Coronary artery (tissue), 2 donors: Measurements from ENCODE around the gene VWA5B1.

Experiments used
- DNase-seq: peaks from one replicate; pipeline ENCODE4 v3.0.0-alpha.2; 2017; ENCODE audit warnings: low spot score
- H3K27ac ChIP-seq, 2 donors: fragments of 200-600 bp; sonication (generic); one replicate each; pipeline ENCODE4 v1.5.1; 2016 to 2019
- H3K4me3 ChIP-seq: fragments of 200-600 bp; sonication (generic); 2 replicates; pipeline ENCODE4 v1.5.1; 2016; ENCODE audit warnings: mild to moderate bottlenecking, moderate library complexity
- TF ChIP-seq, protein P1 (sequence below): fragments of 200-600 bp; sonication (generic); IDR thresholded peaks from one replicate; pipeline ENCODE4 v1.5.1; 2019; ENCODE audit warnings: antibody characterized with exemption

VWA5B1 gene

DNA sequence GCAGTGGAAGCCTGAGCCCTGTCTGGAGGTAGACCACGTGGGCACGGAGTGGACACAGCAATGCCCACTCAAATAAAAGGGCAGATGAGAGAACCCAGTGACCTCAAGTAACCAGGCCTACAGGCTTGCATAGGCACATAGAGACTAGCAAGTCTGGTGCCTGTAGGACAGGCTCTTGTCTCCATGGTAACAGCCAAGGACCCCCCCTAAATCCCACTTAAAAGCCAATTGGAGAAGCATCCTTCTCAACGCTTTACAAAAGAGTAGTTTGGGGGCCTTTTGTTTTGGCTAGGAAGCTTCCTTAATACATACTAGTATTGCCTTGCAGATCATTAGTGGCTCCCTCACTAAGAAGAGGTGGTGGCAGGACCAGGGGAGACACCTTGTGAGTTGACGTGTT lies 63.9 kb downstream of the VWA5B1 start:
- TF ChIP-seq, protein P1, sequence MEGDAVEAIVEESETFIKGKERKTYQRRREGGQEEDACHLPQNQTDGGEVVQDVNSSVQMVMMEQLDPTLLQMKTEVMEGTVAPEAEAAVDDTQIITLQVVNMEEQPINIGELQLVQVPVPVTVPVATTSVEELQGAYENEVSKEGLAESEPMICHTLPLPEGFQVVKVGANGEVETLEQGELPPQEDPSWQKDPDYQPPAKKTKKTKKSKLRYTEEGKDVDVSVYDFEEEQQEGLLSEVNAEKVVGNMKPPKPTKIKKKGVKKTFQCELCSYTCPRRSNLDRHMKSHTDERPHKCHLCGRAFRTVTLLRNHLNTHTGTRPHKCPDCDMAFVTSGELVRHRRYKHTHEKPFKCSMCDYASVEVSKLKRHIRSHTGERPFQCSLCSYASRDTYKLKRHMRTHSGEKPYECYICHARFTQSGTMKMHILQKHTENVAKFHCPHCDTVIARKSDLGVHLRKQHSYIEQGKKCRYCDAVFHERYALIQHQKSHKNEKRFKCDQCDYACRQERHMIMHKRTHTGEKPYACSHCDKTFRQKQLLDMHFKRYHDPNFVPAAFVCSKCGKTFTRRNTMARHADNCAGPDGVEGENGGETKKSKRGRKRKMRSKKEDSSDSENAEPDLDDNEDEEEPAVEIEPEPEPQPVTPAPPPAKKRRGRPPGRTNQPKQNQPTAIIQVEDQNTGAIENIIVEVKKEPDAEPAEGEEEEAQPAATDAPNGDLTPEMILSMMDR, result no peak
- DNase-seq, result no peak
- Histone ChIP-seq H3K4me3 (no peak overlapping the region), H3K27ac (no peak overlapping the region)

DNA sequence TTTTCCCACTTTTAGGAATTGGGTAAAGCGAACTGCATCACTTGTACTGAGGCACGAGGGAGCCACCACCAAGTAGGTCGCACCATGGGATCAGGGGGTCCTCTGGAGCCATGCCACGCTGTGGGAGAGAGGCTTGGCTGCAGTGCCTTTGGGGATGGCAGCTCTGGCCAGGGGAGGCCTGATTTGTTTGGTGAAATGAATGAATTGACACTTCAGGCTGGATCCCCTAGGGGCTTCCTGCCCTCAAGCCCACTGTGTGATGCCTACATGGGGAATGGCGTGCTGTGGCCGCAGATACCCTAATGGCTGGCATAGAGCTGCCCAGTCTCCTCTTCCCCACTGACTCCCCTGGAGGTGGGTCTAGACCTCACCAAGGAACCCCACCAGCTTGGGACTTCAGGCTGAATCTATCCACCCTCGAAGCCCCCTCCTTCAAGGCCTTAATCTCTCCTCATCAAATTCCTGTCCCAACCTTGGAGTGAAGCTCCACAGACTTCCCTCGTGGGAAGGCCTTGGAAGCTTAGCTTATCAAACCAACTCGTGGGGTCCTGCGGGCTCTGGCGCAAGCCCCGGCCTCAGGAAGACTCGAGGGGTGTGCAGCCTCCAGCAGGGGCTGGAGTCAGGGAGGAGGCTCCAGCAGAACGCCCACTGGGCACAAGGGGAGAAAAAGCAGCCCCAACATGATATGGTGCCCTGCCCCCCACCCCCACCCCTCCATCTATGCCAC lies 64.6 kb downstream of the VWA5B1 start:
- Histone ChIP-seq H3K27ac (no peak overlapping the region), H3K4me3 (no peak overlapping the region)
- TF ChIP-seq, protein P1, result no peak
- DNase-seq, result no peak

DNA sequence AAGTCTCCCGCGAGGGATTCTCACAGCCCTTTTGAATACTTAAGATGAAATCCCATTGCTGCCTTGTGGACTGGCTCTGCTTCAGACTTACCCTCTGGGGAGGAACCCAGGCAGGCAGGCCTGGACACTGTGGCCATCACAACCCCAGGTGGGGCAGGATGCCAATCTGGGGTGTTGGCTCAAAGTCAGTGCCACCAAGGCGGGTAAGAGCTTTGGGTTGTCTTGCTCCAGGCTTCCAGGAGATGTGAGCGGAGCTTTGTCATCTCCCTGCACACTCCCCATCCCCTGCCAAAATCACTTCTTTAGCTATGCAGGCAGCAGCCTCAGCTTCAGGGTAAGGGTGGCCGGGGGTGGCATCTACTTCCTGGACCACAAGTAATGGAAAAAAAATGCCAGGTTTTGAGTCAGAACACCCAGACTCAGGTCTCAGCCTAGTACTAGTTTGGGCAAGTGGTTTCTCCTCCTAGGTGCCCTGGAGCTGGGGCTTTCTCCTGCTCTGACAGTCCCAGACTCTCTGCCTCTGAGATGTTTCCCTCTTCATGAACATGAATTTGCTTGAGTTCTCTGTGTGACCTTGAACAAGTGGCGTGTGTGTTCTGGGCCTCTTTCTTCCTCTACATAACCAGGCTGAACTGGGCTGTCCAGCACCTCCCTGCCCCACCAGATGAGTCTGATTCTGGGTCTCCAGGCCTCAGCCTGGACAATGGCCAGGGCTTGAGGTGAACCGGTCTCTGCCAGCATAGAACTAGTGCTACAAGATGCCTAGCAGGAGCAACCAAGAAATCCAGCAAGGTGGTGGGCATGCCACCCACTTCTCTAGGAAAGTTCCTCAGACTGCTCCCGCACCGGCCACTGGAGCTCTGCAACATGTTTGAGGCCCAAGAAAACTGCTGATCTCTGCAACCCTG lies 65.4 kb downstream of the VWA5B1 start:
- TF ChIP-seq, protein P1, result no peak
- no peak overlapping the region for H3K27ac ChIP-seq
- DNase-seq, result no peak
- no peak overlapping the region for H3K4me3 ChIP-seq

DNA sequence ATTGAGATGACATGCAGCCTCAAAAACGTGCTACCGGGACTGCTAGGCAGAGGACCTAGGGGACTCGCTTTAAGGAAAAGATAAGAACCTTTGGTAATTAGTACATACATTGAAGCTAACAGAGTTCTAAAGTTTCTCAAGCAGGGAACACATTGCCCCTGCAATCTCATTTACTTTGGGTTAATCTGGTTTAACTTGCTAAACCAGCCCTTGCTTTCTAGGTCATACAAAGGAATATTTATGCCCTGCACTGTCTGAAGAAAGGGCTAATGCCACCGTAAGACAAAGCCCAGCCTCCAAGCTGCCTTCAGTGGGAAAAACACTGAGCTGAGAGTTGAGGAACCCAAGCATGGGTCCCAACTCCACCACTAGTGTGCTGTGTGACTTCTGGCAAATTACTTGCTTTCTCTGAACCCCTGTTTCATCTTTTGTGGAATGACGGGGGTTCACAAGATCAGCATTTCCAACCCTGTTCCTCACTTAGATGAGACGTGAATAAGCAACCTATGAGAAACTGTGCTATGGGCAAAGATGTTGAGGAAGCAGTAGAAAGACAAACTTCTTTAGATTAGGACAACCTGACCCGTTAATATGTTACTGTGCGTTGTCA lies 66.3 kb downstream of the VWA5B1 start:
- Histone ChIP-seq H3K27ac (no peak overlapping the region), H3K4me3 (no peak overlapping the region)
- TF ChIP-seq, protein P1, result no peak
- no peak for DNase-seq

DNA sequence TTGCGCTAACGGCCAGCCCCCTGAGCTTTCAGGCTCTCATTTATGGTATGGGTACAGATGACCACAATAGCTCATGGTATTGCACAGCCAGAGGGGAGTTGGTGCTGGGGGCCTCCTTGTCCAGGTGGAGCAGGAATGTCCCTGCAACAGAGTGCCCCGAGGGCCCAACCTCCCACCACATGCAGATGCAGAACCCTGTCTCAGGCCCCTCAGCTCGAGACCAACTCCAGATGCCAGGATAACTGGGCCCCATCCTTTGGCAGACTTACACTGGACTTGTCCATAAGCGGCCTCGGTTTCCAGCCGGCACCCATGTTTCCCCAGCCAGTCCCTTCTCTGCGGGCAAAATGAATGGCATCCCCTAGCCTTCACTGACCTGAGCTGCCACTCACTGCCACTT lies 67.1 kb downstream of the VWA5B1 start:
- DNase-seq, result no peak
- Histone ChIP-seq H3K4me3 (no peak overlapping the region), H3K27ac (no peak overlapping the region)
- TF ChIP-seq, protein P1, result no peak

DNA sequence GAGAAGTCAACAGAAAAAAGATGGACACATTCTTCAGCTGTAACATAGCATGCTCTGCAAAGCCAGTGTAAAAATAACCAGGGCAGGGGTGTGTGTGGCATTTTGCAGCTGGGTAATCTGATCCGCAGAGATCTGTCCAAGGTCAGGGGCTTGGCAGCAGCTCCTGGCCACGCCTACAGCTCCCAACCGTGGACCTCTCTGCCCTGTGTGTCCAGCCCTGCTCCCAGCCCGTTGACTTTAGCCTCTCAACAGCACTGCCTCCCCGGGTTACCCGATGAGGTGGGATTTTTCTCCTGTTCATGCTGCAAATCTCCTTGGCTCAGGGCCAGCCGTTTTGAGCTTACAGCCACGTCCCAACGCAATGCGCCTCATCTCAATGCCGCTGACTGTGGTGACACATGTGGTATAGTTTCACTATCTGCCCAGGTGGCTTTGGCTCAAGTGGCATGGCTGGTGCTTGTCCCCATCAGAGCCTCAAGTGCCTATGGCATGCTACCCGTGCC lies 68.1 kb downstream of the VWA5B1 start:
- H3K27ac ChIP-seq, result no peak overlapping the region
- no peak overlapping the region for H3K4me3 ChIP-seq
- TF ChIP-seq, protein P1, result no peak
- no peak for DNase-seq
